Middle frontal gyrus (tissue), 1 donor: ENCODE data around the gene FCAMR.

Experiments
- DNase-seq: peaks from one replicate; pipeline ENCODE4 v3.0.0-alpha.2; 2015; ENCODE audit warnings: low spot score; ENCODE audit errors: extremely low spot score

The FCAMR gene

GRCh38 chr1:206960676-206961386, 9.4 kb downstream of the FCAMR start:
- no peak for DNase-seq

GRCh38 chr1:206958144-206958543, 12.1 kb downstream of the FCAMR start:
- DNase-seq, result no peak

GRCh38 chr1:206957639-206958038, 12.6 kb downstream of the FCAMR start:
- DNase-seq, result no peak

GRCh38 chr1:206955476-206956451, 14.5 kb downstream of the FCAMR start:
- DNase-seq, result no peak

GRCh38 chr1:206954459-206955342, 15.6 kb downstream of the FCAMR start:
- DNase-seq, result no peak

- DNase-seq, result no peak
Observed at GRCh38 chr1:206953626-206954025, 16.6 kb downstream of the FCAMR start.

- DNase-seq, result no peak
Observed at GRCh38 chr1:206953126-206953525, 17.1 kb downstream of the FCAMR start.

GRCh38 chr1:206952171-206952570, 18.1 kb downstream of the FCAMR start:
- DNase-seq, result no peak

- no peak for DNase-seq
Observed at GRCh38 chr1:206951318-206952100, 18.8 kb downstream of the FCAMR start.

GRCh38 chr1:206949641-206950040, 20.6 kb downstream of the FCAMR start:
- DNase-seq, result no peak

GRCh38 chr1:206949208-206949607, 21.1 kb downstream of the FCAMR start:
- DNase-seq, result no peak

- no peak for DNase-seq
Observed at GRCh38 chr1:206947255-206947654, 23.0 kb downstream of the FCAMR start.

- DNase-seq, result no peak
Observed at GRCh38 chr1:206946261-206946660, 24.0 kb downstream of the FCAMR start, which contains the start of gene PIGR. TSS of gene PIGR (minus strand) at chr1:206946466. CDS start at chr1:206940531, 5,935 bp downstream.

- no peak for DNase-seq
Observed at GRCh38 chr1:206945779-206946178, 24.5 kb downstream of the FCAMR start.

GRCh38 chr1:206944703-206945102, 25.6 kb downstream of the FCAMR start:
- DNase-seq, result no peak

GRCh38 chr1:206941766-206942418, 28.4 kb downstream of the FCAMR start:
- DNase-seq, result no peak

- DNase-seq, result no peak
Observed at GRCh38 chr1:206940588-206940936, 29.7 kb downstream of the FCAMR start.

- no peak for DNase-seq
Observed at GRCh38 chr1:206939841-206940587, 30.2 kb downstream of the FCAMR start.

GRCh38 chr1:206939131-206939530, 31.1 kb downstream of the FCAMR start:
- DNase-seq, result no peak
